Activated naive CD4-positive, alpha-beta T cell treated with anti-CD3 and anti-CD28 coated beads, Interleukin-2, amount 10 ng/mL, durations not matched to agents 7 days and 5 days (primary cell): ENCODE results near the gene MGST2.
"Not testable (repeated sequence)": the region's sequence is repeated elsewhere in the genome, so short reads cannot be mapped to it uniquely, and the experiment has no call there.

Experiments used
- CTCF ChIA-PET: fragments of 350-600 bp; sonication (Branson Sonifier 250); formaldehyde crosslinking; loops from one replicate; lab custom pipeline; 2021; ENCODE audit warnings: antibody characterized with exemption; lab: Charles Lee
- DNase-seq: peaks from one replicate; pipeline ENCODE4 v3.0.0-alpha.2; 2020
- H3K27ac Mint-ChIP-seq: one replicate; pipeline ENCODE4 v1.8.0; 2021; ENCODE audit warnings: mild to moderate bottlenecking, moderate library complexity, mixed read lengths
- H3K27me3 Mint-ChIP-seq: one replicate; pipeline ENCODE4 v1.8.0; 2021; ENCODE audit warnings: mild to moderate bottlenecking, mixed read lengths
- H3K36me3 Mint-ChIP-seq: one replicate; pipeline ENCODE4 v1.8.0; 2021; ENCODE audit warnings: mixed read lengths
- H3K4me1 Mint-ChIP-seq: one replicate; pipeline ENCODE4 v1.8.0; 2021; ENCODE audit warnings: mixed read lengths
- H3K4me3 Mint-ChIP-seq: one replicate; pipeline ENCODE4 v1.8.0; 2021; ENCODE audit warnings: mild to moderate bottlenecking, moderate library complexity, mixed read lengths
- H3K9me3 Mint-ChIP-seq: one replicate; pipeline ENCODE4 v1.8.0; 2021; ENCODE audit warnings: mixed read lengths

The MGST2 gene

DNA sequence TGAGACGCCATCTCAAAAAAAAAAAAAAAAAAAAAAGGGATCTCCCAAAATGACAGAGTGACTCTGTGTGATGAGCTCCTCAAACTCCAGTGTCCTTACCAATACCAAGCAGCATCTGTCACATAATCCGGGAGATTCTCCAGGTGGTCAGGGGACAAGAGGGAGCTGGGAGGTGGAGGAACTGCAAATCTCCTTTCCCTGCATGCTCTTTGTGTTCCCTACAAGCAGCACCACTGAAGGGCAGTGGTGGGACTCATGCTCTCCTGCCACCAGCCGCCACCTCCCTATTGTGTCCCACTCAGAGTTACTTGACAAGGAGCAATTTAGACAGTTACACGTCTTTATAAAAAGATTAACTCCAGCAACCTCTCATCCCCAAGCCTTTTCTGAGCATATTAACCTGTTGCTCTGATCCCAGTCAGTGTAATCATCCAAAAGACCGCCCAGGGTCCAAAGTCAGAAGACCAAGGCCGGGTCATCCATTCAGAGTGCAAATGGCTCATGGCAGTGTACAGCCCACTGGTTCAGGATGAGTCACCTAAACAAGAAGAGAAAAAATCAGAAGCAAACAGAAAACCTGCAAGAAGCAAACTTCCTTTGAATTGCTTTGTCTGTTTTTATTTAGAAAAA, 23.6 kb downstream of the MGST2 start:
- Mint-ChIP-seq H3K9me3 (peaks cover 6% of the 10 kb centered on the region), H3K4me1 (peaks cover 17% of the 10 kb centered on the region), H3K27me3 (no peaks in the 10 kb centered on the region), H3K36me3 (peaks cover 10% of the 10 kb centered on the region), H3K4me3 (no peak overlapping the region), H3K27ac (no peak overlapping the region)
- no peak for DNase-seq
- CTCF ChIA-PET = no interaction called here

GRCh38 chr4:139690419-139690818, 24.8 kb downstream of the MGST2 start:
- peaks cover 4% of the 10 kb centered on the region for H3K36me3 Mint-ChIP-seq
- H3K27ac Mint-ChIP-seq = no peak overlapping the region
- DNase-seq = no peak
- H3K4me1 Mint-ChIP-seq = peaks cover 8% of the 10 kb centered on the region
- H3K9me3 Mint-ChIP-seq = no peaks in the 10 kb centered on the region
- no peak overlapping the region for H3K4me3 Mint-ChIP-seq
- H3K27me3 Mint-ChIP-seq = no peaks in the 10 kb centered on the region
- CTCF ChIA-PET = no interaction called here

DNA sequence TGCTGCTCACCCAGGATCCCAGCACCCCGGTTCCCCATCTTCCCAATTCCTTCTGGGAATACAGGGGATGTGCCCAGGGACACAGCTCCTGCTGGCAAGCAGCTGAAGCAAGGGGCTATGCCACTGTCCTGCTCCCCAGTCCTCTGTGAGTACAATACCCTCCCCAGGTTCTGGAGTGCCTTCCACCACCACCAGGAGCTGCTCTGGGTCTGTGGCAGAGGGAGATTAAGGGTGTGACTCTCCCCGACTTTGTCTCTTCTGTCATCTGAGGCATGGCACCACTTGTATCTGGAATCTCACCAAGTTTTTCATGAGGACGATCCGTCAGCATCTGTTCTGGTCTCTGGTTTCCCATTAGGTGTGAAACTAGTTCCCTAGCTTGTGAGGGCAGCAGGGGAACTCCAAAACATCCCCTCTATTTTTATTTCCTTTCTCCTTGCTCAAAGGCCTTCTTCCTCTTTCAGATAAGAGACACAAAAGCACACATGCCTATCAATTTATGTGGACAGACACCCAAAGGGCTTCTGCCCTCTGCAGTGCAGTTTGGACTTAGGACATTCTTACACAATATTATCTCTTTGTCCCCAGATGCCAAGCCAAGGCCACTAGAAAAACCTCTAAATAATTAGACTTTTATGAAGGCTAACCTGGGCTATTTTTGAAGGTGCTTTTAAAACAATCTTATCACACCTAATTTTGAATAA, 26.8 kb downstream of the MGST2 start:
- no peak overlapping the region for H3K4me3 Mint-ChIP-seq

GRCh38 chr4:139694522-139695107, 29.0 kb downstream of the MGST2 start:
- peaks cover 2% of the 10 kb centered on the region for H3K36me3 Mint-ChIP-seq
- H3K27me3 Mint-ChIP-seq = no peaks in the 10 kb centered on the region
- no peak overlapping the region for H3K27ac Mint-ChIP-seq
- H3K4me3 Mint-ChIP-seq = no peak overlapping the region
- CTCF ChIA-PET = no interaction called here
- H3K9me3 Mint-ChIP-seq = peaks cover 1% of the 10 kb centered on the region
- H3K4me1 Mint-ChIP-seq = no peaks in the 10 kb centered on the region
- no peak for DNase-seq

More for the DNA sequence above, 26.8 kb downstream of the MGST2 start:
- H3K27ac Mint-ChIP-seq = no peak overlapping the region
- H3K27me3 Mint-ChIP-seq = no peaks in the 10 kb centered on the region
- H3K4me1 Mint-ChIP-seq = no peaks in the 10 kb centered on the region
- CTCF ChIA-PET = interaction anchor here (0.7 kb wide), 1 partner anchor 13 kb away, joined by 3 read pairs; no protein-coding TSS in a partner anchor
- H3K9me3 Mint-ChIP-seq = no peaks in the 10 kb centered on the region
- no peak for DNase-seq
- no peaks in the 10 kb centered on the region for H3K36me3 Mint-ChIP-seq

GRCh38 chr4:139696491-139696890, 30.9 kb downstream of the MGST2 start:
- CTCF ChIA-PET = no interaction called here
- H3K36me3 Mint-ChIP-seq = peaks cover 2% of the 10 kb centered on the region

GRCh38 chr4:139698167-139698925, 32.7 kb downstream of the MGST2 start:
- not testable (repeated sequence) for H3K27ac Mint-ChIP-seq, H3K27me3 Mint-ChIP-seq, H3K4me1 Mint-ChIP-seq, H3K36me3 Mint-ChIP-seq, H3K9me3 Mint-ChIP-seq, DNase-seq, H3K4me3 Mint-ChIP-seq
- CTCF ChIA-PET = interaction anchor here (1.6 kb wide), 1 partner anchor 41 kb away, joined by 8 read pairs; no protein-coding TSS in a partner anchor

More at GRCh38 chr4:139696491-139696890, 30.9 kb downstream of the MGST2 start:
- H3K4me3 Mint-ChIP-seq = no peak overlapping the region
- peaks cover 1% of the 10 kb centered on the region for H3K9me3 Mint-ChIP-seq
- no peaks in the 10 kb centered on the region for H3K27me3 Mint-ChIP-seq
- H3K27ac Mint-ChIP-seq = no peak overlapping the region
- no peak for DNase-seq
- no peaks in the 10 kb centered on the region for H3K4me1 Mint-ChIP-seq

- H3K9me3 Mint-ChIP-seq = peaks cover 1% of the 10 kb centered on the region
- no peak for DNase-seq
- peaks cover 11% of the 10 kb centered on the region for H3K36me3 Mint-ChIP-seq
- H3K27me3 Mint-ChIP-seq = no peaks in the 10 kb centered on the region
- H3K4me1 Mint-ChIP-seq = no peaks in the 10 kb centered on the region
- H3K4me3 Mint-ChIP-seq = no peak overlapping the region
- no peak overlapping the region for H3K27ac Mint-ChIP-seq
- CTCF ChIA-PET = interaction anchor here (2.1 to 7.2 kb wide), 2 partner anchors 45 to 97 kb away, joined by 7 to 58 read pairs; no protein-coding TSS in a partner anchor
Observed at GRCh38 chr4:139700568-139700967, 34.9 kb downstream of the MGST2 start.

DNA sequence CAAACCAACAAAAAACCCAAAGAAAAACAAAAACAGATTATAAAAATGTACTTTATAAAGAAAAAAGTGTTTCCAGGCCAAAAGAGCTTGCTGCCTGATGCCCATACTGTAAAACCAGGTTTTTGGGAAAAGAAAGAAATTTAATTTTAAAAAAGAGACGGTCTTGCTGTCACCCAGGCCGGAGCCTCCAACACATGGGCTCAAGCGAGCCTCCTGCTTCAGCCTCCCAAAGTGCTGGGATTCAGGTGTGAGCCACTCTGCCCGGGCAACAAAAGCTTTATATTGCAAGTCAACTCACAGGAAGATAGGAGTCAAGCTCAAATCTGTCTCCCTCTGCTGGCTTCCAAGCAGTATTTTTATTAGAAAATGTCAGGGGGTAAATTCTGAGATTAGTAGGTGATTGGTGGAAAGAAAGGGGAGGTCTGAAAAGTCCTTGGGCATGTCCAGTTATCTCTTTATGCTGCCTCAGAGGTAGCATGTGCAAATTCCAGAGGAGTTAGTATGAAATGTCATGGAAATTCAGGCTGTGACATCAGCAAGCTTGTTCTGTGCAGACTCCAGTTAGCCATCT, 39.4 kb downstream of the MGST2 start:
- CTCF ChIA-PET = interaction anchor here (0.7 to 7.2 kb wide), 10 partner anchors 12 to 655 kb away, joined by 3 to 58 read pairs (median 3); no protein-coding TSS in a partner anchor
- DNase-seq = no peak
- Mint-ChIP-seq H3K27me3 (no peaks in the 10 kb centered on the region), H3K9me3 (no peaks in the 10 kb centered on the region), H3K36me3 (peaks cover 12% of the 10 kb centered on the region), H3K4me1 (no peaks in the 10 kb centered on the region), H3K4me3 (no peak overlapping the region), H3K27ac (no peak overlapping the region)

DNA sequence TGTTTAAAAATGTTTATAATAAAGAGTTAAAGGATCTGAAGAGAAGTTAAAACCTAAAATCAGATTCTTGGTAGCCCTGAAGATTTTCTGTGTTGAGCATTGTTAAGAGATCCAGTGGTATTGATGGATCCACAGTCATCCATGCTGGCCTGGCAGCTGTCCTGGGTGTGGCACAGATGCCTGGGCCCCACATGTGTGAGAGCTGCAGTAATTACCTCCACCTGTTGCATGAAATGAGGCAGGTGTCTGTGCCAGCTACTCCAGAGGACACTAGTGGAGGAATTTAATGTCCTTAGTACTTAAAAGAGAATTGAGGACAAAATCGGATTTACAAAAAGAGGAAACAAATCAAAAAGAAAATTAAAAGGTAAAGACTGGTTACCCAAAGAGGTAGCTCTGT, 44.0 kb downstream of the MGST2 start:
- Mint-ChIP-seq H3K36me3 (peaks cover 8% of the 10 kb centered on the region), H3K4me1 (no peaks in the 10 kb centered on the region), H3K27me3 (no peaks in the 10 kb centered on the region), H3K9me3 (no peaks in the 10 kb centered on the region), H3K27ac (no peak overlapping the region), H3K4me3 (no peak overlapping the region)
- CTCF ChIA-PET = interaction anchor here (0.6 kb wide), 1 partner anchor 44 kb away, joined by 3 read pairs; the partner anchor contains the start of gene MGST2
- DNase-seq = no peak

- no peak overlapping the region for H3K4me3 Mint-ChIP-seq
- no peaks in the 10 kb centered on the region for H3K4me1 Mint-ChIP-seq
- no peaks in the 10 kb centered on the region for H3K27me3 Mint-ChIP-seq
- CTCF ChIA-PET = interaction anchor here (0.6 kb wide), 1 partner anchor 45 kb away, joined by 3 read pairs; the partner anchor contains the start of gene MGST2
- peaks cover 8% of the 10 kb centered on the region for H3K36me3 Mint-ChIP-seq
- no peak for DNase-seq
- no peaks in the 10 kb centered on the region for H3K9me3 Mint-ChIP-seq
- H3K27ac Mint-ChIP-seq = no peak overlapping the region
Observed at GRCh38 chr4:139710073-139710472, 44.5 kb downstream of the MGST2 start.

DNA sequence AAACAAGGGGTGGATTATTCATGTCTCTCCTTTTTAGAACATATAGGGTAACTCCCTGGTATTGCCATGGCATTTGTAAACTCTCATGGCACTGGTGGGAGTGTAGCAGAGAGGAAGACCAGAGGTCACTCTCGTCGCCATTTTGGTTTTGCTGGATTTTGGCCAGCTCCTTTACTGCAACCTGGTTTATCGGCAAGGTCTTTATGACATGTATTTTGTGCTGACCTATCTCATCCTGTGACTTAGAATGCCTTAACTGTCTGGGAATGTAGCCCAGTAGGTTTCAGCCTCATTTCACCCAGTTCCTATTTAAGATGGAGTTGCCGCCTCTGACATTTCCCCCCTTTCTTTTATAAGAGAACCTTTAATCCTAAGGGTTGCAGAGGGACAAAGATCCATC, 45.8 kb downstream of the MGST2 start:
- no peak overlapping the region for H3K4me3 Mint-ChIP-seq
- DNase-seq = no peak

GRCh38 chr4:139712882-139713281, 47.3 kb downstream of the MGST2 start:
- Mint-ChIP-seq H3K9me3 (no peaks in the 10 kb centered on the region), H3K4me1 (no peaks in the 10 kb centered on the region), H3K4me3 (no peak overlapping the region), H3K27me3 (no peaks in the 10 kb centered on the region), H3K27ac (no peak overlapping the region), H3K36me3 (peaks cover 3% of the 10 kb centered on the region)
- no peak for DNase-seq
- CTCF ChIA-PET = no interaction called here

More for the DNA sequence above, 45.8 kb downstream of the MGST2 start:
- Mint-ChIP-seq H3K27me3 (no peaks in the 10 kb centered on the region), H3K36me3 (peaks cover 4% of the 10 kb centered on the region), H3K9me3 (no peaks in the 10 kb centered on the region), H3K27ac (no peak overlapping the region), H3K4me1 (no peaks in the 10 kb centered on the region)
- CTCF ChIA-PET = no interaction called here

- Mint-ChIP-seq H3K27ac (no peak overlapping the region), H3K36me3 (no peaks in the 10 kb centered on the region), H3K4me1 (no peaks in the 10 kb centered on the region), H3K27me3 (no peaks in the 10 kb centered on the region), H3K9me3 (no peaks in the 10 kb centered on the region), H3K4me3 (no peak overlapping the region)
- CTCF ChIA-PET = no interaction called here
- no peak for DNase-seq
Observed at GRCh38 chr4:139715746-139716391, 50.2 kb downstream of the MGST2 start.
